GM21528 (cell line): ENCODE data around the gene RHOA.
A peak's percentile ranks its signal among the peaks of the same experiment; 100 is the strongest.
"Not testable (repeated sequence)": the region's sequence is repeated elsewhere in the genome, so short reads cannot be mapped to it uniquely, and the experiment has no call there.

Experiments used
- ATAC-seq: cut with Tn5 transposase; IDR thresholded peaks from one replicate; pipeline ENCODE4 v1.9.1; 2021; ENCODE audit warnings: mild to moderate bottlenecking, moderate library complexity; ENCODE audit not compliant: unreplicated experiment, low FRiP score

Gene RHOA

GRCh38 chr3:49371946-49372345, 39.8 kb downstream of the RHOA start:
- no peak for ATAC-seq

- ATAC-seq, result no peak
Measured at GRCh38 chr3:49370585-49371290, 41.0 kb downstream of the RHOA start.

GRCh38 chr3:49362561-49362960, 49.2 kb downstream of the RHOA start:
- ATAC-seq, result no peak

- ATAC-seq, result no peak
Measured at GRCh38 chr3:49359623-49360022, 52.2 kb downstream of the RHOA start.

GRCh38 chr3:49358884-49359225, 52.9 kb downstream of the RHOA start:
- no peak for ATAC-seq

- peak; percentile 81 for ATAC-seq
Measured at GRCh38 chr3:49358217-49358883, 53.4 kb downstream of the RHOA start, which contains the start of gene GPX1. Gene GPX1 (minus strand): TSS chr3:49358353. CDS start chr3:49358278, 75 bp downstream.

- not testable (repeated sequence) for ATAC-seq
Measured at GRCh38 chr3:49357443-49358216, 54.1 kb downstream of the RHOA start.

- ATAC-seq, result not testable (repeated sequence)
Measured at GRCh38 chr3:49357095-49357442, 54.7 kb downstream of the RHOA start.

GRCh38 chr3:49352890-49353421, 58.8 kb downstream of the RHOA start:
- ATAC-seq, result no peak

GRCh38 chr3:49352281-49352680, 59.5 kb downstream of the RHOA start:
- ATAC-seq, result no peak

GRCh38 chr3:49351521-49352011, 60.2 kb downstream of the RHOA start:
- no peak for ATAC-seq

GRCh38 chr3:49349348-49350114, 62.2 kb downstream of the RHOA start:
- ATAC-seq, result no peak

- not testable (repeated sequence) for ATAC-seq
Measured at GRCh38 chr3:49348361-49348760, 63.4 kb downstream of the RHOA start.

- no peak for ATAC-seq
Measured at GRCh38 chr3:49346797-49347251, 65.0 kb downstream of the RHOA start.

GRCh38 chr3:49343163-49343562, 68.6 kb downstream of the RHOA start:
- no peak for ATAC-seq

- ATAC-seq, result no peak
Measured at GRCh38 chr3:49341996-49342395, 69.8 kb downstream of the RHOA start.

GRCh38 chr3:49339941-49340800, 71.6 kb downstream of the RHOA start, which contains the start of gene USP4:
Gene USP4 (minus strand): TSS chr3:49340053. CDS start chr3:49340024, 29 bp downstream.
- ATAC-seq, result peak; percentile 80

GRCh38 chr3:49339581-49339940, 72.2 kb downstream of the RHOA start:
- peak; percentile 19 for ATAC-seq

GRCh38 chr3:49333916-49334633, 77.7 kb downstream of the RHOA start:
- ATAC-seq, result no peak
